ENCODE measurements around the gene PGA3.

PGA3 gene

DNA sequence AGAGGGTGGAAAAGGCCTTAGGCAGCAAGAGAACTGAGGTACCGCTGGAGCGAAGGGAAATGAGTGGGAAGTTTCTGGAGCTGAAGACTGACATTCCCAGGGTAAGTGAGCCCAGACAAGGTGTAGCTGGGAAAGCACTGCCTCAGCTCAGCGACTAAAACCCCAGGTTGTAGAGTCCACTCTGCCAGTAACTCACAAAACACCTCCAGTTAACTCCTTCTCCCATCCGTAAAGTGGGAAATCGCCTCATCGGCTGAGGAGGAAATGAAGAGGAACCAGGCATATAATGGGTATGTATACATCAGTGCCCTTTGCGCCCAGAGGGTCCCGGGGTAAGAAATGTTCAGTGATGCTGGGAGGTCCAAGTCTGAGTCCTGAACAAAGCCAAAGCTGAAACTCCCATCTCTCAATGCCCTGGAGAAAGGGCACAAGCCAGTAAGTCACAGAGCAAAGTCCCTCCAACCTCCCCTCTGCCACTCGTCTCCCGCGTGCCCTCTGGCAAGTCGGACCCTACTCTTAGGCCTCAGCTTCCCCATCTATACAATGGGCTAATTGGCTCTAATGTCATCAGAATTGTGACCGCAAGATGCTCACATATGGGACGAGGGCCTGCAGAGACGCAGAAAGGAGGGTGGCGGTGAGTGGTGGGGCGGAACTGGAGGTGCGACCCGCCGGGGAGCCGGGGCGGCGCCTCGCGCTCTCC is 42.7 kb upstream of the PGA3 start:
- H3K9me3 ChIP-seq (ENCODE audit: insufficient read depth, low read length): no peaks in the 10 kb centered on the region
- peak overlapping the region; percentile 75 for H3K4me2 ChIP-seq (ENCODE audit: low read depth, low read length, poor library complexity, severe bottlenecking)
- H3K27me3 ChIP-seq (ENCODE audit: low read length): no peaks in the 10 kb centered on the region
- H3K79me2 ChIP-seq (ENCODE audit: insufficient read depth, low read length): peaks cover 7% of the 10 kb centered on the region; the same call in 1 of the 2 replicates
- H3F3A ChIP-seq (ENCODE audit: insufficient read depth): peaks cover 14% of the 10 kb centered on the region; the same call in 1 of the 2 replicates
- H3K9me2 ChIP-seq (replicated peaks; ENCODE audit: insufficient read depth, low read length): no peaks in the 10 kb centered on the region
- H3K36me3 ChIP-seq (ENCODE audit: low read length): no peaks in the 10 kb centered on the region
- peak overlapping the region; percentile 79 for H3K9ac ChIP-seq (ENCODE audit: low read length)
- peak overlapping the region; percentile 67 for H3K4me3 ChIP-seq (ENCODE audit: insufficient read depth, low read length, poor library complexity, severe bottlenecking)
- no peaks in the 10 kb centered on the region for H4K20me1 ChIP-seq (ENCODE audit: low read depth, low read length)
- TF ChIP-seq, protein P1, sequence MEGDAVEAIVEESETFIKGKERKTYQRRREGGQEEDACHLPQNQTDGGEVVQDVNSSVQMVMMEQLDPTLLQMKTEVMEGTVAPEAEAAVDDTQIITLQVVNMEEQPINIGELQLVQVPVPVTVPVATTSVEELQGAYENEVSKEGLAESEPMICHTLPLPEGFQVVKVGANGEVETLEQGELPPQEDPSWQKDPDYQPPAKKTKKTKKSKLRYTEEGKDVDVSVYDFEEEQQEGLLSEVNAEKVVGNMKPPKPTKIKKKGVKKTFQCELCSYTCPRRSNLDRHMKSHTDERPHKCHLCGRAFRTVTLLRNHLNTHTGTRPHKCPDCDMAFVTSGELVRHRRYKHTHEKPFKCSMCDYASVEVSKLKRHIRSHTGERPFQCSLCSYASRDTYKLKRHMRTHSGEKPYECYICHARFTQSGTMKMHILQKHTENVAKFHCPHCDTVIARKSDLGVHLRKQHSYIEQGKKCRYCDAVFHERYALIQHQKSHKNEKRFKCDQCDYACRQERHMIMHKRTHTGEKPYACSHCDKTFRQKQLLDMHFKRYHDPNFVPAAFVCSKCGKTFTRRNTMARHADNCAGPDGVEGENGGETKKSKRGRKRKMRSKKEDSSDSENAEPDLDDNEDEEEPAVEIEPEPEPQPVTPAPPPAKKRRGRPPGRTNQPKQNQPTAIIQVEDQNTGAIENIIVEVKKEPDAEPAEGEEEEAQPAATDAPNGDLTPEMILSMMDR (IDR thresholded peaks at IDR 0.05; ENCODE audit: insufficient read depth, low read length, poor library complexity, severe bottlenecking): no peak
- no peak for TF ChIP-seq EZH2phosphoT487 (conservative IDR thresholded peaks at IDR 0.05; ENCODE audit: low read length)
- peak overlapping the region; percentile 55 for H2AFZ ChIP-seq (ENCODE audit: low read depth, low read length, severe bottlenecking)
- H3K27ac ChIP-seq (ENCODE audit: low read depth, low read length): peak overlapping the region; percentile 88

DNA sequence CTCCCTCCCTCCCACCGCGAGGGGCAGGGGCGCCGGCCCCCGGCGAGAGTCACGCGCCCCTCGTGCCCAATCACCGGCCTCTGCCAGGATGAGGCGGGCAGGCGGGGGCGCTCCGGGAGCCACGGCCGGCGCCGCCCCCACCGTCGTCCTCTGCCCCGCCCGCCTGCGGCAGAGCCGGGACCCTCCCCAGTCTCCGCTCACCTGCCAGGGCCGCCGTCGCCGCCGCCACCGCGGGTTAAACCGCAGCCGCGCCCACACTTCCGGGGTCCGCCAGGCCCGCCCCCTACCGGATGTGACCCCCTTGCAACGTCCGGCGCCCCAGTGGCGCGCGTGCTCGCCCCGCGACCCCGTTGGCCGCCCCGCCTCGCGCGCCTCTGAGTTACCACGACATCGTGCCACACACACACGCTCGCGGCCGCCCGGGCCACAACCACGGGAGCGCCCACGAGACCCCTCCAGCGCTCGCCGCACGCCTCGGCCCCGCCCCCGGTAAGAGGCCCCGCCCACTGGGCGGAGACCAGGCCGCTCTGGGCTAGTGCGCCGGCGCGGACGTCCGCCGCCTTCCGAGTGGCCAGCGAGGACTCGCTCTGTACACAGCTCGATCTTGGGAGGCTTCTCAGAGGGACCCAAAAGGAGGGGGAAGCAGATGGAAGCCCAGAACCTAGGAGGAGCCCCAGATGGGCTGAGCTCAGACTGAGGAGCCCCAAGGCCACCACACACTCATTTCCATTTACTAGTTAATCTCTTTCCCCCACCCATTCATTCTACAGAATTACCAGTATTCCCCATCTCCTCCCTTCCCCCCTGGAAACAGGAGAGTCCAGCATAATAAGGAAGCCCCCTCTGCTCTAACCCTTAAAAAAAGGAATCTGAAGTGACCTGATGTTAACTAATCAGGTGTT is 41.9 kb upstream of the PGA3 start, which contains the start of gene VPS37C:
VPS37C (minus strand) TSS at position 237 of the 902 bp plus-strand sequence. CDS start 22,597 bp downstream, outside the sequence.
- H3K27ac ChIP-seq (ENCODE audit: low read depth, low read length): peak within 1 kb of the TSS; percentile 88
- no peaks in the 10 kb centered on the region for H3K9me3 ChIP-seq (ENCODE audit: insufficient read depth, low read length)
- peak within 1 kb of the TSS; percentile 94 for H3K4me2 ChIP-seq (ENCODE audit: low read depth, low read length, poor library complexity, severe bottlenecking)
- H3K27me3 ChIP-seq (ENCODE audit: low read length): no peaks in the 10 kb centered on the region
- peak within 1 kb of the TSS; percentile 67 for H3K4me3 ChIP-seq (ENCODE audit: insufficient read depth, low read length, poor library complexity, severe bottlenecking)
- H3K9ac ChIP-seq (ENCODE audit: low read length): peak within 1 kb of the TSS; percentile 79
- no peaks in the 10 kb centered on the region for H4K20me1 ChIP-seq (ENCODE audit: low read depth, low read length)
- TF ChIP-seq, protein P1 (IDR thresholded peaks at IDR 0.05; ENCODE audit: insufficient read depth, low read length, poor library complexity, severe bottlenecking): no peak
- TF ChIP-seq EZH2phosphoT487 (conservative IDR thresholded peaks at IDR 0.05; ENCODE audit: low read length): no peak
- peaks cover 7% of the 10 kb centered on the region; the same call in 1 of the 2 replicates for H3K79me2 ChIP-seq (ENCODE audit: insufficient read depth, low read length)
- no peaks in the 10 kb centered on the region for H3K36me3 ChIP-seq (ENCODE audit: low read length)
- peak within 1 kb of the TSS; percentile 82 for H2AFZ ChIP-seq (ENCODE audit: low read depth, low read length, severe bottlenecking)
- no peaks in the 10 kb centered on the region for H3K9me2 ChIP-seq (replicated peaks; ENCODE audit: insufficient read depth, low read length)
- H3F3A ChIP-seq (ENCODE audit: insufficient read depth): peaks cover 14% of the 10 kb centered on the region; the same call in 1 of the 2 replicates

DNA sequence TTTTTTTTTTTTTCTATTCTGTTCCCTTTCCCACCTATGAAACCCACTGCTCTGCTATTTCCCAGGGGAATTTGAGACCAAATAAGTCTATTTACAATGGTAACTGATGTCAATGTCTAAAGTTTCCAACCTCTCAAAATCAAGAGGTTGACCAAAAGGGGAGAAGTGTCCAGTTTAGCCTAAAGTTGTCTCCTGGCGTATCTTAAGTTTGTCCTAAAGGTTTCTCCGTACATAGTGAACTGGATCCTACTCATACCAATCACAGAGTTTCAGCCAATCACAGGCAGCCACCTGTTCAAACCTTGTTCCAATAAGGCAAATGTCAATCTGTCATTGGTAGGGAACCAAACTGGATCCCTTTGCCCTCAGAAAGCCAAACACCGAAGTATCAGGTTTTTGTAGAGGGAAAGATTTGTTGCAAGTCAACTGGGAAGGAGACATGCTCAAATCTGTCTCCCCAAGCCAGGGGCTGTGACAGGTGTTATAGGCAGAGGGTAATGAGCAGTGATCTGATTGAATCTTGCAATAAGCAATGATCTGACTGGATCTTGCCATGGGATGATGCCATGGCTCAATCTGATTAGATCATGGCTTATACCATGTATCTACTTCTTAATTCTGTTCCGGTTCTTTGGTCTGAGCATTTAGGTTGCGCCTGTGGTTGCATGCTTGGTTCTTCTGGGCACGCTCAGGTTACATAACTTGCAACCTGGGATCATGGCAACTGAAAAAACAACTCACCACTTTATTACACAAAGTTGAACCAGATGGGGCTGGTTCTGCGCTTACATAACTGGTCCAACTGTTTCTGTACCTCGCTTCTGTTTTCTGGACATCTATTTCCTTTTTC is 41.0 kb upstream of the PGA3 start:
- Histone ChIP-seq H3K4me2 (ENCODE audit: low read depth, low read length, poor library complexity, severe bottlenecking) (peak overlapping the region; percentile 94), H3K27ac (ENCODE audit: low read depth, low read length) (peak overlapping the region; percentile 88), H3K4me3 (ENCODE audit: insufficient read depth, low read length, poor library complexity, severe bottlenecking) (peak overlapping the region; percentile 67), H2AFZ (ENCODE audit: low read depth, low read length, severe bottlenecking) (peak overlapping the region; percentile 82), H3K27me3 (ENCODE audit: low read length) (no peaks in the 10 kb centered on the region), H3K9ac (ENCODE audit: low read length) (peak overlapping the region; percentile 79), H3F3A (ENCODE audit: insufficient read depth) (peaks cover 14% of the 10 kb centered on the region; the same call in 1 of the 2 replicates), H3K36me3 (ENCODE audit: low read length) (no peaks in the 10 kb centered on the region), H3K9me3 (ENCODE audit: insufficient read depth, low read length) (no peaks in the 10 kb centered on the region), H3K79me2 (ENCODE audit: insufficient read depth, low read length) (peaks cover 7% of the 10 kb centered on the region; the same call in 1 of the 2 replicates), H3K9me2 (replicated peaks; ENCODE audit: insufficient read depth, low read length) (no peaks in the 10 kb centered on the region), H4K20me1 (ENCODE audit: low read depth, low read length) (no peaks in the 10 kb centered on the region)
- TF ChIP-seq EZH2phosphoT487 (conservative IDR thresholded peaks at IDR 0.05; ENCODE audit: low read length): no peak
- TF ChIP-seq, protein P1 (IDR thresholded peaks at IDR 0.05; ENCODE audit: insufficient read depth, low read length, poor library complexity, severe bottlenecking): no peak
